Activated CD4-positive, alpha-beta T cell treated with anti-CD3 and anti-CD28 coated beads, Interleukin-2, amount 10 ng/mL, durations not matched to agents 24 days and 14 days (primary cell): ENCODE measurements around the gene SNX5. TPM values are rescaled to one million over a fixed set of nuclear protein-coding genes. Genes with fewer than 3 reads are reported as not detected.

Experiments used
- DNase-seq: peaks from one replicate; pipeline ENCODE4 v3.0.0; 2022
- H3K27ac Mint-ChIP-seq: one replicate; pipeline ENCODE4 v1.8.0; 2022; ENCODE audit warnings: mild to moderate bottlenecking, mixed read lengths
- H3K27me3 Mint-ChIP-seq: one replicate; pipeline ENCODE4 v1.8.0; 2022; ENCODE audit warnings: mixed read lengths
- H3K36me3 Mint-ChIP-seq: one replicate; pipeline ENCODE4 v1.8.0; 2022; ENCODE audit warnings: low read depth, mild to moderate bottlenecking, mixed read lengths
- H3K4me1 Mint-ChIP-seq: one replicate; pipeline ENCODE4 v1.8.0; 2021; ENCODE audit warnings: mixed read lengths
- H3K4me3 Mint-ChIP-seq: one replicate; pipeline ENCODE4 v1.8.0; 2022; ENCODE audit warnings: mild to moderate bottlenecking, moderate library complexity, mixed read lengths
- H3K9me3 Mint-ChIP-seq: one replicate; pipeline ENCODE4 v1.8.0; 2021; ENCODE audit warnings: mixed read lengths
- intact Hi-C: fragments of 100-400 bp; cut with micrococcal nuclease; formaldehyde crosslinking; loops from one replicate; pipeline ENCODE4 v1.15.1; 2023
- total RNA-seq: library from RNA; stranded (reverse); gene quantifications from 2 replicates; pipeline ENCODE4 v1.2.3, GENCODE V29; 2022

The SNX5 gene
- total RNA-seq, 1 donor from 2014 or later = 240 TPM

- H3K27me3 Mint-ChIP-seq = no peaks in the 10 kb centered on the region
- intact Hi-C loops = loop anchor here (2.0 kb wide), 1 partner anchor 14 kb away; no protein-coding TSS in a partner anchor
- H3K36me3 Mint-ChIP-seq = peaks cover 87% of the 10 kb centered on the region
- H3K4me3 Mint-ChIP-seq = no peak overlapping the region
- H3K27ac Mint-ChIP-seq = peak overlapping the region; percentile 0
- no peak for DNase-seq
- peaks cover 23% of the 10 kb centered on the region for H3K4me1 Mint-ChIP-seq
- H3K9me3 Mint-ChIP-seq = no peaks in the 10 kb centered on the region
These were observed 20.2 kb downstream of the SNX5 start for GRCh38 chr20:17948442-17948841.

GRCh38 chr20:17947474-17947815 lies 21.1 kb downstream of the SNX5 start:
- H3K36me3 Mint-ChIP-seq = peaks cover 86% of the 10 kb centered on the region
- H3K27ac Mint-ChIP-seq = no peak overlapping the region
- H3K27me3 Mint-ChIP-seq = no peaks in the 10 kb centered on the region
- DNase-seq = no peak
- peaks cover 20% of the 10 kb centered on the region for H3K4me1 Mint-ChIP-seq
- intact Hi-C loops = no loop called here
- H3K9me3 Mint-ChIP-seq = no peaks in the 10 kb centered on the region
- H3K4me3 Mint-ChIP-seq = no peak overlapping the region

- Mint-ChIP-seq H3K27me3 (no peaks in the 10 kb centered on the region), H3K36me3 (peaks cover 87% of the 10 kb centered on the region), H3K4me1 (peaks cover 20% of the 10 kb centered on the region), H3K4me3 (no peak overlapping the region), H3K27ac (no peak overlapping the region), H3K9me3 (no peaks in the 10 kb centered on the region)
- DNase-seq = no peak
- intact Hi-C loops = no loop called here
These were observed 21.8 kb downstream of the SNX5 start for GRCh38 chr20:17946572-17947473.

GRCh38 chr20:17946040-17946439 lies 22.6 kb downstream of the SNX5 start:
- peaks cover 20% of the 10 kb centered on the region for H3K4me1 Mint-ChIP-seq
- H3K27ac Mint-ChIP-seq = no peak overlapping the region
- peaks cover 87% of the 10 kb centered on the region for H3K36me3 Mint-ChIP-seq
- H3K4me3 Mint-ChIP-seq = no peak overlapping the region
- no peaks in the 10 kb centered on the region for H3K9me3 Mint-ChIP-seq
- DNase-seq = no peak
- intact Hi-C loops = no loop called here
- no peaks in the 10 kb centered on the region for H3K27me3 Mint-ChIP-seq

- intact Hi-C loops = no loop called here
- Mint-ChIP-seq H3K36me3 (peaks cover 86% of the 10 kb centered on the region), H3K27ac (no peak overlapping the region), H3K4me3 (no peak overlapping the region), H3K4me1 (peaks cover 23% of the 10 kb centered on the region), H3K27me3 (no peaks in the 10 kb centered on the region), H3K9me3 (no peaks in the 10 kb centered on the region)
- DNase-seq = no peak
These were observed 23.6 kb downstream of the SNX5 start for GRCh38 chr20:17944854-17945474.

GRCh38 chr20:17943343-17943742 lies 25.3 kb downstream of the SNX5 start:
- Mint-ChIP-seq H3K27ac (peak overlapping the region; percentile 28), H3K9me3 (no peaks in the 10 kb centered on the region), H3K27me3 (no peaks in the 10 kb centered on the region), H3K4me1 (peaks cover 32% of the 10 kb centered on the region), H3K36me3 (peaks cover 78% of the 10 kb centered on the region), H3K4me3 (no peak overlapping the region)
- DNase-seq = no peak
- intact Hi-C loops = no loop called here

- no peak for DNase-seq
- H3K27me3 Mint-ChIP-seq = no peaks in the 10 kb centered on the region
- peaks cover 31% of the 10 kb centered on the region for H3K4me1 Mint-ChIP-seq
- intact Hi-C loops = no loop called here
- no peak overlapping the region for H3K4me3 Mint-ChIP-seq
- no peaks in the 10 kb centered on the region for H3K9me3 Mint-ChIP-seq
- H3K27ac Mint-ChIP-seq = no peak overlapping the region
- H3K36me3 Mint-ChIP-seq = peaks cover 63% of the 10 kb centered on the region
These were observed 26.8 kb downstream of the SNX5 start for GRCh38 chr20:17941826-17942196.

GRCh38 chr20:17941087-17941825 lies 27.3 kb downstream of the SNX5 start:
- intact Hi-C loops = no loop called here
- Mint-ChIP-seq H3K9me3 (no peaks in the 10 kb centered on the region), H3K27me3 (no peaks in the 10 kb centered on the region), H3K4me3 (no peak overlapping the region), H3K4me1 (peaks cover 30% of the 10 kb centered on the region), H3K27ac (no peak overlapping the region), H3K36me3 (peaks cover 57% of the 10 kb centered on the region)
- no peak for DNase-seq

GRCh38 chr20:17940224-17940971 lies 28.2 kb downstream of the SNX5 start:
- intact Hi-C loops = no loop called here
- no peak for DNase-seq

GRCh38 chr20:17939622-17940223 lies 28.9 kb downstream of the SNX5 start:
- intact Hi-C loops = loop anchor here (1.0 kb wide), 1 partner anchor 257 kb away; the partner anchor contains the start of gene RRBP1

More at GRCh38 chr20:17940224-17940971, 28.2 kb downstream of the SNX5 start:
- no peaks in the 10 kb centered on the region for H3K27me3 Mint-ChIP-seq
- peaks cover 30% of the 10 kb centered on the region for H3K4me1 Mint-ChIP-seq
- peak overlapping the region; percentile 3 for H3K27ac Mint-ChIP-seq
- H3K9me3 Mint-ChIP-seq = no peaks in the 10 kb centered on the region
- H3K4me3 Mint-ChIP-seq = no peak overlapping the region
- peaks cover 50% of the 10 kb centered on the region for H3K36me3 Mint-ChIP-seq

GRCh38 chr20:17938871-17939619 lies 29.5 kb downstream of the SNX5 start:
- H3K4me1 Mint-ChIP-seq = peaks cover 25% of the 10 kb centered on the region
- peak; percentile 85 for DNase-seq
- H3K27me3 Mint-ChIP-seq = no peaks in the 10 kb centered on the region
- no peak overlapping the region for H3K4me3 Mint-ChIP-seq
- intact Hi-C loops = loop anchor here (1.0 kb wide), 1 partner anchor 257 kb away; the partner anchor contains the start of gene RRBP1
- H3K27ac Mint-ChIP-seq = peak overlapping the region; percentile 51
- H3K36me3 Mint-ChIP-seq = peaks cover 41% of the 10 kb centered on the region
- H3K9me3 Mint-ChIP-seq = no peaks in the 10 kb centered on the region

More at GRCh38 chr20:17939622-17940223, 28.9 kb downstream of the SNX5 start:
- no peaks in the 10 kb centered on the region for H3K9me3 Mint-ChIP-seq
- DNase-seq = no peak
- H3K27ac Mint-ChIP-seq = peak overlapping the region; percentile 58
- peaks cover 45% of the 10 kb centered on the region for H3K36me3 Mint-ChIP-seq
- H3K4me1 Mint-ChIP-seq = peaks cover 25% of the 10 kb centered on the region
- no peak overlapping the region for H3K4me3 Mint-ChIP-seq
- H3K27me3 Mint-ChIP-seq = no peaks in the 10 kb centered on the region
